WTC11 (cell line): ENCODE data around the gene SYNGR2. TPM values are rescaled to one million over a fixed set of nuclear protein-coding genes. Genes with fewer than 3 reads are reported as not detected.

Source experiments
- ATAC-seq: fragments of 200-7000 bp; cut with Tn5 transposase; 2 replicates; pipeline ENCODE4 v1.10.0; 2021; ENCODE audit warnings: mild to moderate bottlenecking, moderate library complexity
- CTCF ChIA-PET: fragments of 300-600 bp; sonication (Branson Sonifier 250); formaldehyde crosslinking; loops from one replicate; lab custom pipeline; 2021; ENCODE audit warnings: antibody characterized with exemption; lab: Charles Lee
- POLR2A ChIA-PET: fragments of 350-600 bp; sonication (Branson Sonifier 250); formaldehyde crosslinking; loops from one replicate; lab custom pipeline; 2021; ENCODE audit warnings: antibody characterized with exemption; lab: Charles Lee
- DNase-seq: peaks from one replicate; pipeline ENCODE4 v3.0.0; 2021; ENCODE audit warnings: low spot score
- H3K27ac Mint-ChIP-seq: 2 replicates; pipeline ENCODE4 v1.8.0; 2021; ENCODE audit warnings: mixed read lengths
- H3K27me3 Mint-ChIP-seq: 2 replicates; pipeline ENCODE4 v1.8.0; 2021; ENCODE audit warnings: low read depth, mild to moderate bottlenecking, moderate library complexity, mixed read lengths
- H3K36me3 Mint-ChIP-seq: 2 replicates; pipeline ENCODE4 v1.8.0; 2021; ENCODE audit warnings: mixed read lengths
- H3K4me1 Mint-ChIP-seq: 2 replicates; pipeline ENCODE4 v1.8.0; 2022; ENCODE audit warnings: mixed read lengths
- H3K4me3 Mint-ChIP-seq: 2 replicates; pipeline ENCODE4 v1.8.0; 2021; ENCODE audit warnings: mild to moderate bottlenecking, moderate library complexity, mixed read lengths
- H3K9me3 Mint-ChIP-seq: 2 replicates; pipeline ENCODE4 v1.8.0; 2021; ENCODE audit warnings: mixed read lengths
- ATF3 ChIP-seq: sonication (generic); formaldehyde crosslinking; conservative IDR thresholded peaks from 2 replicates; pipeline ENCODE4 v1.8.1; 2022; ENCODE audit warnings: mild to moderate bottlenecking, missing genetic modification reagents
- CREM ChIP-seq: sonication (generic); formaldehyde crosslinking; IDR thresholded peaks from 2 replicates; pipeline ENCODE4 v1.8.1; 2022; ENCODE audit warnings: mild to moderate bottlenecking, missing genetic modification reagents, moderate library complexity
- E2F5 ChIP-seq: sonication (generic); formaldehyde crosslinking; IDR thresholded peaks from 2 replicates; pipeline ENCODE4 v1.8.1; 2022; ENCODE audit warnings: mild to moderate bottlenecking, moderate library complexity, missing genetic modification reagents
- ETV6 ChIP-seq: sonication (generic); formaldehyde crosslinking; IDR thresholded peaks from 2 replicates; pipeline ENCODE4 v1.8.1; 2022; ENCODE audit warnings: mild to moderate bottlenecking, missing genetic modification reagents
- FOXP4 ChIP-seq: sonication (generic); formaldehyde crosslinking; IDR thresholded peaks from 2 replicates; pipeline ENCODE4 v1.8.0; 2022; ENCODE audit warnings: mild to moderate bottlenecking, missing genetic modification reagents
- GRHL2 ChIP-seq: fragments of 250-450 bp; sonication (Bioruptor Pico); IDR thresholded peaks from 2 replicates; pipeline ENCODE4 v1.8.0; 2022; ENCODE audit warnings: mild to moderate bottlenecking, moderate library complexity; ENCODE audit not compliant: insufficient replicate concordance, severe bottlenecking
- GTF2I ChIP-seq: fragments of 250-450 bp; sonication (Bioruptor Pico); conservative IDR thresholded peaks from 2 replicates; pipeline ENCODE4 v1.4.0; 2021; ENCODE audit warnings: mild to moderate bottlenecking
- NFYB ChIP-seq: sonication (generic); formaldehyde crosslinking; conservative IDR thresholded peaks from 2 replicates; pipeline ENCODE4 v1.8.0; 2022; ENCODE audit warnings: low read depth, missing genetic modification reagents
- PRRX2 ChIP-seq: fragments of 250-450 bp; sonication (Bioruptor Pico); IDR thresholded peaks from 2 replicates; pipeline ENCODE4 v1.8.0; 2021; ENCODE audit warnings: mild to moderate bottlenecking
- RELA ChIP-seq: sonication (generic); formaldehyde crosslinking; IDR thresholded peaks from 2 replicates; pipeline ENCODE4 v1.8.1; 2022; ENCODE audit warnings: missing genetic modification reagents, mild to moderate bottlenecking, borderline replicate concordance
- USF2 ChIP-seq: sonication (generic); formaldehyde crosslinking; IDR thresholded peaks from 2 replicates; pipeline ENCODE4 v1.8.1; 2023; ENCODE audit warnings: mild to moderate bottlenecking, missing genetic modification reagents, moderate library complexity
- ZNF232 ChIP-seq: sonication (generic); formaldehyde crosslinking; IDR thresholded peaks from 2 replicates; pipeline ENCODE4 v1.8.0; 2022; ENCODE audit warnings: mild to moderate bottlenecking, missing genetic modification reagents
- ZNF317 ChIP-seq: sonication (generic); formaldehyde crosslinking; IDR thresholded peaks from 2 replicates; pipeline ENCODE4 v1.8.1; 2023; ENCODE audit warnings: low read depth, mild to moderate bottlenecking, moderate library complexity, missing genetic modification reagents, borderline replicate concordance
- ZNF396 ChIP-seq: fragments of 250-450 bp; sonication (Bioruptor Pico); IDR thresholded peaks from 2 replicates; pipeline ENCODE4 v1.8.0; 2021; ENCODE audit warnings: mild to moderate bottlenecking, moderate library complexity, borderline replicate concordance
- ZNF416 ChIP-seq: fragments of 250-450 bp; sonication (Bioruptor Pico); IDR thresholded peaks from 2 replicates; pipeline ENCODE4 v1.9.0; 2021; ENCODE audit warnings: mild to moderate bottlenecking, inconsistent platforms
- total RNA-seq: library from RNA; stranded (reverse); gene quantifications from 3 replicates; pipeline ENCODE4 v1.2.3, GENCODE V29; 2021
- TF ChIP-seq, protein P1 (sequence below): sonication (generic); formaldehyde crosslinking; IDR thresholded peaks from 2 replicates; pipeline ENCODE4 v1.8.0; 2022; ENCODE audit warnings: mild to moderate bottlenecking, missing genetic modification reagents
- TF ChIP-seq, protein P2 (sequence below): sonication (generic); formaldehyde crosslinking; IDR thresholded peaks from 2 replicates; pipeline ENCODE4 v1.8.0; 2023; ENCODE audit warnings: missing genetic modification reagents
- TF ChIP-seq, protein P3 (sequence below): sonication (generic); formaldehyde crosslinking; IDR thresholded peaks from 2 replicates; pipeline ENCODE4 v1.8.0; 2023; ENCODE audit warnings: mild to moderate bottlenecking, missing genetic modification reagents
- TF ChIP-seq, protein P4 (sequence below): sonication (generic); formaldehyde crosslinking; IDR thresholded peaks from 2 replicates; pipeline ENCODE4 v1.8.0; 2022; ENCODE audit warnings: mild to moderate bottlenecking, missing genetic modification reagents
- TF ChIP-seq, protein P5 (sequence below): fragments of 250-450 bp; sonication (Bioruptor Pico); IDR thresholded peaks from 2 replicates; pipeline ENCODE4 v1.9.0; 2021; ENCODE audit warnings: mild to moderate bottlenecking, borderline replicate concordance
- TF ChIP-seq, protein P6 (sequence below): fragments of 250-450 bp; sonication (Bioruptor Pico); IDR thresholded peaks from 2 replicates; pipeline ENCODE4 v1.9.0; 2021; ENCODE audit warnings: moderate library complexity, mild to moderate bottlenecking, inconsistent platforms, borderline replicate concordance

Gene SYNGR2
- total RNA-seq, 1 experiment from 2014 or later: 47.7 TPM

GRCh38 chr17:78202666-78203065, 34.3 kb downstream of the SYNGR2 start (continued):
- TF ChIP-seq FOXP4 (CRISPR knock-in tag) (no peak), ZNF396 (no peak), GTF2I (no peak)
- TF ChIP-seq, protein P1, sequence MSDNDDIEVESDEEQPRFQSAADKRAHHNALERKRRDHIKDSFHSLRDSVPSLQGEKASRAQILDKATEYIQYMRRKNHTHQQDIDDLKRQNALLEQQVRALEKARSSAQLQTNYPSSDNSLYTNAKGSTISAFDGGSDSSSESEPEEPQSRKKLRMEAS (CRISPR knock-in tag): no peak
- TF ChIP-seq, all 79 proteins: peak for 0

- no peak overlapping the region for H3K4me3 Mint-ChIP-seq
- ChIA-PET CTCF (interaction anchor here (3.4 kb wide), 1 partner anchor 30 kb away, joined by 10 read pairs; no protein-coding TSS in a partner anchor), POLR2A (no interaction called here)
- no peak overlapping the region for H3K27ac Mint-ChIP-seq
- no peaks in the 10 kb centered on the region for H3K9me3 Mint-ChIP-seq
- peaks cover 22% of the 10 kb centered on the region for H3K36me3 Mint-ChIP-seq
- DNase-seq (no peak), ATAC-seq (no peak)
- H3K4me1 Mint-ChIP-seq: no peaks in the 10 kb centered on the region
- H3K27me3 Mint-ChIP-seq: no peaks in the 10 kb centered on the region
- TF ChIP-seq ZNF317 (CRISPR knock-in tag) (no peak), RELA (CRISPR knock-in tag) (no peak), NFYB (CRISPR knock-in tag) (no peak), GRHL2 (CRISPR knock-in tag) (no peak), ETV6 (CRISPR knock-in tag) (no peak), PRRX2 (no peak), ZNF232 (CRISPR knock-in tag) (no peak), ATF3 (CRISPR knock-in tag) (no peak), USF2 (CRISPR knock-in tag) (no peak), CREM (CRISPR knock-in tag) (no peak), E2F5 (CRISPR knock-in tag) (no peak), ZNF416 (CRISPR knock-in tag) (no peak)
- TF ChIP-seq, protein P2, sequence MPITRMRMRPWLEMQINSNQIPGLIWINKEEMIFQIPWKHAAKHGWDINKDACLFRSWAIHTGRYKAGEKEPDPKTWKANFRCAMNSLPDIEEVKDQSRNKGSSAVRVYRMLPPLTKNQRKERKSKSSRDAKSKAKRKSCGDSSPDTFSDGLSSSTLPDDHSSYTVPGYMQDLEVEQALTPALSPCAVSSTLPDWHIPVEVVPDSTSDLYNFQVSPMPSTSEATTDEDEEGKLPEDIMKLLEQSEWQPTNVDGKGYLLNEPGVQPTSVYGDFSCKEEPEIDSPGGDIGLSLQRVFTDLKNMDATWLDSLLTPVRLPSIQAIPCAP (CRISPR knock-in tag): no peak
- TF ChIP-seq, protein P3, sequence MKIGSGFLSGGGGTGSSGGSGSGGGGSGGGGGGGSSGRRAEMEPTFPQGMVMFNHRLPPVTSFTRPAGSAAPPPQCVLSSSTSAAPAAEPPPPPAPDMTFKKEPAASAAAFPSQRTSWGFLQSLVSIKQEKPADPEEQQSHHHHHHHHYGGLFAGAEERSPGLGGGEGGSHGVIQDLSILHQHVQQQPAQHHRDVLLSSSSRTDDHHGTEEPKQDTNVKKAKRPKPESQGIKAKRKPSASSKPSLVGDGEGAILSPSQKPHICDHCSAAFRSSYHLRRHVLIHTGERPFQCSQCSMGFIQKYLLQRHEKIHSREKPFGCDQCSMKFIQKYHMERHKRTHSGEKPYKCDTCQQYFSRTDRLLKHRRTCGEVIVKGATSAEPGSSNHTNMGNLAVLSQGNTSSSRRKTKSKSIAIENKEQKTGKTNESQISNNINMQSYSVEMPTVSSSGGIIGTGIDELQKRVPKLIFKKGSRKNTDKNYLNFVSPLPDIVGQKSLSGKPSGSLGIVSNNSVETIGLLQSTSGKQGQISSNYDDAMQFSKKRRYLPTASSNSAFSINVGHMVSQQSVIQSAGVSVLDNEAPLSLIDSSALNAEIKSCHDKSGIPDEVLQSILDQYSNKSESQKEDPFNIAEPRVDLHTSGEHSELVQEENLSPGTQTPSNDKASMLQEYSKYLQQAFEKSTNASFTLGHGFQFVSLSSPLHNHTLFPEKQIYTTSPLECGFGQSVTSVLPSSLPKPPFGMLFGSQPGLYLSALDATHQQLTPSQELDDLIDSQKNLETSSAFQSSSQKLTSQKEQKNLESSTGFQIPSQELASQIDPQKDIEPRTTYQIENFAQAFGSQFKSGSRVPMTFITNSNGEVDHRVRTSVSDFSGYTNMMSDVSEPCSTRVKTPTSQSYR (CRISPR knock-in tag): no peak
- TF ChIP-seq, protein P4, sequence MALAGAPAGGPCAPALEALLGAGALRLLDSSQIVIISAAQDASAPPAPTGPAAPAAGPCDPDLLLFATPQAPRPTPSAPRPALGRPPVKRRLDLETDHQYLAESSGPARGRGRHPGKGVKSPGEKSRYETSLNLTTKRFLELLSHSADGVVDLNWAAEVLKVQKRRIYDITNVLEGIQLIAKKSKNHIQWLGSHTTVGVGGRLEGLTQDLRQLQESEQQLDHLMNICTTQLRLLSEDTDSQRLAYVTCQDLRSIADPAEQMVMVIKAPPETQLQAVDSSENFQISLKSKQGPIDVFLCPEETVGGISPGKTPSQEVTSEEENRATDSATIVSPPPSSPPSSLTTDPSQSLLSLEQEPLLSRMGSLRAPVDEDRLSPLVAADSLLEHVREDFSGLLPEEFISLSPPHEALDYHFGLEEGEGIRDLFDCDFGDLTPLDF: no peak
- TF ChIP-seq, protein P5, sequence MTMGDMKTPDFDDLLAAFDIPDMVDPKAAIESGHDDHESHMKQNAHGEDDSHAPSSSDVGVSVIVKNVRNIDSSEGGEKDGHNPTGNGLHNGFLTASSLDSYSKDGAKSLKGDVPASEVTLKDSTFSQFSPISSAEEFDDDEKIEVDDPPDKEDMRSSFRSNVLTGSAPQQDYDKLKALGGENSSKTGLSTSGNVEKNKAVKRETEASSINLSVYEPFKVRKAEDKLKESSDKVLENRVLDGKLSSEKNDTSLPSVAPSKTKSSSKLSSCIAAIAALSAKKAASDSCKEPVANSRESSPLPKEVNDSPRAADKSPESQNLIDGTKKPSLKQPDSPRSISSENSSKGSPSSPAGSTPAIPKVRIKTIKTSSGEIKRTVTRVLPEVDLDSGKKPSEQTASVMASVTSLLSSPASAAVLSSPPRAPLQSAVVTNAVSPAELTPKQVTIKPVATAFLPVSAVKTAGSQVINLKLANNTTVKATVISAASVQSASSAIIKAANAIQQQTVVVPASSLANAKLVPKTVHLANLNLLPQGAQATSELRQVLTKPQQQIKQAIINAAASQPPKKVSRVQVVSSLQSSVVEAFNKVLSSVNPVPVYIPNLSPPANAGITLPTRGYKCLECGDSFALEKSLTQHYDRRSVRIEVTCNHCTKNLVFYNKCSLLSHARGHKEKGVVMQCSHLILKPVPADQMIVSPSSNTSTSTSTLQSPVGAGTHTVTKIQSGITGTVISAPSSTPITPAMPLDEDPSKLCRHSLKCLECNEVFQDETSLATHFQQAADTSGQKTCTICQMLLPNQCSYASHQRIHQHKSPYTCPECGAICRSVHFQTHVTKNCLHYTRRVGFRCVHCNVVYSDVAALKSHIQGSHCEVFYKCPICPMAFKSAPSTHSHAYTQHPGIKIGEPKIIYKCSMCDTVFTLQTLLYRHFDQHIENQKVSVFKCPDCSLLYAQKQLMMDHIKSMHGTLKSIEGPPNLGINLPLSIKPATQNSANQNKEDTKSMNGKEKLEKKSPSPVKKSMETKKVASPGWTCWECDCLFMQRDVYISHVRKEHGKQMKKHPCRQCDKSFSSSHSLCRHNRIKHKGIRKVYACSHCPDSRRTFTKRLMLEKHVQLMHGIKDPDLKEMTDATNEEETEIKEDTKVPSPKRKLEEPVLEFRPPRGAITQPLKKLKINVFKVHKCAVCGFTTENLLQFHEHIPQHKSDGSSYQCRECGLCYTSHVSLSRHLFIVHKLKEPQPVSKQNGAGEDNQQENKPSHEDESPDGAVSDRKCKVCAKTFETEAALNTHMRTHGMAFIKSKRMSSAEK (CRISPR knock-in tag): no peak
- TF ChIP-seq, protein P6, sequence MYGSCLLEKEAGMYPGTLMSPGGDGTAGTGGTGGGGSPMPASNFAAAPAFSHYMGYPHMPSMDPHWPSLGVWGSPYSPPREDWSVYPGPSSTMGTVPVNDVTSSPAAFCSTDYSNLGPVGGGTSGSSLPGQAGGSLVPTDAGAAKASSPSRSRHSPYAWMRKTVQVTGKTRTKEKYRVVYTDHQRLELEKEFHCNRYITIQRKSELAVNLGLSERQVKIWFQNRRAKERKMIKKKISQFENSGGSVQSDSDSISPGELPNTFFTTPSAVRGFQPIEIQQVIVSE (CRISPR knock-in tag): no peak
Measured at GRCh38 chr17:78204387-78205123, 36.2 kb downstream of the SYNGR2 start.
